GM21447 (cell line): ENCODE measurements around the gene SLC25A22.

Experiments used
- ATAC-seq: cut with Tn5 transposase; IDR thresholded peaks from one replicate; pipeline ENCODE4 v1.9.1; 2021; ENCODE audit not compliant: unreplicated experiment

The SLC25A22 gene

GRCh38 chr11:798093-798713 lies at the start of gene SLC25A22:
Gene SLC25A22, minus strand, starts transcription at chr11:798281. Its CDS starts 3,275 bp downstream, at chr11:795006.
- peak; percentile 50 for ATAC-seq

GRCh38 chr11:847876-848275 lies 49.8 kb upstream of the SLC25A22 start:
- no peak for ATAC-seq

DNA sequence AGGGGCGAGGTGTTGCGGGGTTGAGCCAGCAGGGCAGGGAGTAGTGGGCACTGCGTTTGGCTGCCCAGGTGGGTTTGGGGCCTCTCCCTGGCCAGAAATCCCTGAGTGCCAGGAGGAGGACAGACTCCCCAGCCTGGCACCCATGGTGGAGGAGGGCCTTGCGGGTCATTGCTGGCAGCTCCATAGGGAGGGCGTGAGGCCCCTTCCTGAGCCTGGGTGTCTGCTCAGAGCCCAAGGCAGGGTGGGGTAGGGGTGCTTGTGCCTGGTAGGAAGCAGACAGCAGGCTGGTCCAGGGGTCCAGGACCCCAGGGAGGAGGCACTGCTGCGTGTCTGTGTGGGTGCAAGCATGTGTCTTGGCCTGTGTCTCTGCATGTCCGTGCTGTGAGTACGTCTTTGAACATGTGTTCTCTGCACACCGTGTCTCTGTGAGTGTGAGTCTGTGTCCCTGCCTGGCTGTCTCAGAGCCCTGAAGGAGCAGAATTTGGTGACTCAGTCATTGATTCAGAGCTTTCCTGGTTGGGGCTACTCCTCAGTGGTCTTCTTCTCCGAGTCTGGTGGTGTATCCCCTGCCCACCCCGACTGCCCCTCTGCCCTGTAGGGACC lies 48.5 kb upstream of the SLC25A22 start:
- ATAC-seq: no peak

DNA sequence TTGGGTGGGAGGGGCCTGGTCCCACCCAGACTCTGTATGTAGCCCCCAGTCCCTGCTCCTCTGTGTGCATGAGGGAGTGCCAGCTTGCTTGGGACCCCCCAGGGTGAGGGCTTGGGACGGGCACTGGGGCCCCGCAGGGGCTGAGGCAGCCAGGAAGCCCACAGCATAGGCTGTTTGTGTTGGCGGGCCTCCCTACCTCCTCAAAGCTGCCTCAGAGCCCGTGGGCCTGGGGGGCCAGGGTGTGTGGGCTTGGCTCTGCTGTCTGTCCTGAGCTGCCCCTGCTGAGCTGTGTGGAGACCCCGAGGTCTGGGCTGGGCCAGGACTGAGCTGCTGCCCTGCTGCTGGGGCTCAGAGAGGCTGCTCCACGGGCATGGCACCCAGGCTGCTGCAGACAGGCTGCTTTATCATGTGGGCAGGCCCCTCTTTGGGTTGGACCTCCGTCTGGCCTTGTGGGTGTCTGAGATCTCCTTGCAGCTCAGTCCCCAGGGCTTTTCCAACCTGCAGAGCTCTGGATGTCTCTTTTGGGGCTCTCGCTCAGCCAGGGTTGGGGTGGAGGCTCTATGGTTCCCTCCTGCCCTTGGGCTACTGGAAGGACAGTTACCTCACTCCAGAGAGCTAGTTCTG lies 47.9 kb upstream of the SLC25A22 start:
- ATAC-seq: no peak

GRCh38 chr11:844693-845644 lies 46.9 kb upstream of the SLC25A22 start:
- no peak for ATAC-seq

- ATAC-seq: no peak
These were observed 46.0 kb upstream of the SLC25A22 start for GRCh38 chr11:843818-844692.

- no peak for ATAC-seq
These were observed 45.1 kb upstream of the SLC25A22 start for GRCh38 chr11:843086-843734.

DNA sequence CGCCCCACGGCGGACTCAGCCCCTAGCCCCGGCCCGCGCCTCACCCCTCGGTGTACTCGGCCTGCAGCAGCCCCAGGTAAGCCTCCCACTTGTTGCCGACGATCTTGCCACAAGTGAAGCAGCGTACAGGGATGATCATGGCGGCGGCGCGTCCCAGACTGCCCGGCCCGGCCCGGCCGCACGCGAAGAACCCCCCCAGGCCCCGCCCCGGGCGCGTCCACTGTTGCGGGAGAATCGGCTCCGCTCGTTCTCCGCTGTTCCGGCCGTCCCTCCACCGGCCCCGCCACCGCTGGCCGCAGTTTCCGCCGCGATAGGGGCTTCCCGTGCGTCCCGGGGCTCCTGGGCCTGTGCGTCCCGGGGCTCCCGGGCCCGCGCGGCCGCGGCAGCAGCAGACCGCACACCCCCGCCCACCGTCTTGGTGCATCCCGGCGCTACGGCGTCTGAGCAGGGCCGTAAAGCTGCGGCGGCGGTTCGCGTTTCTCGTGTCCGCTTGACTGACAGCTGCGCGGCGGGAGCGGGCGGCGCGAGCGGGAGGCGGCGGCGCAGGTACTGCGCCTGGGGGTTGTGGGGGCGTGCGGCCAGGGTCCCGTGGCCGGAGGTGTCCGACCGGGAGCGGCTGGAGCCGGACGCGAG lies 44.4 kb upstream of the SLC25A22 start, which contains the start of the genes POLR2L and TSPAN4:
Gene POLR2L (minus strand): TSS at position 160 of the 633 bp plus-strand sequence. CDS start 21 bp downstream, at position 139.
Gene TSPAN4 (plus strand): TSS at position 483 of the 633 bp plus-strand sequence. CDS start 7,453 bp downstream, outside the sequence.
- ATAC-seq: peak; percentile 64

GRCh38 chr11:841981-842369 lies 43.9 kb upstream of the SLC25A22 start:
- ATAC-seq: peak; percentile 28

DNA sequence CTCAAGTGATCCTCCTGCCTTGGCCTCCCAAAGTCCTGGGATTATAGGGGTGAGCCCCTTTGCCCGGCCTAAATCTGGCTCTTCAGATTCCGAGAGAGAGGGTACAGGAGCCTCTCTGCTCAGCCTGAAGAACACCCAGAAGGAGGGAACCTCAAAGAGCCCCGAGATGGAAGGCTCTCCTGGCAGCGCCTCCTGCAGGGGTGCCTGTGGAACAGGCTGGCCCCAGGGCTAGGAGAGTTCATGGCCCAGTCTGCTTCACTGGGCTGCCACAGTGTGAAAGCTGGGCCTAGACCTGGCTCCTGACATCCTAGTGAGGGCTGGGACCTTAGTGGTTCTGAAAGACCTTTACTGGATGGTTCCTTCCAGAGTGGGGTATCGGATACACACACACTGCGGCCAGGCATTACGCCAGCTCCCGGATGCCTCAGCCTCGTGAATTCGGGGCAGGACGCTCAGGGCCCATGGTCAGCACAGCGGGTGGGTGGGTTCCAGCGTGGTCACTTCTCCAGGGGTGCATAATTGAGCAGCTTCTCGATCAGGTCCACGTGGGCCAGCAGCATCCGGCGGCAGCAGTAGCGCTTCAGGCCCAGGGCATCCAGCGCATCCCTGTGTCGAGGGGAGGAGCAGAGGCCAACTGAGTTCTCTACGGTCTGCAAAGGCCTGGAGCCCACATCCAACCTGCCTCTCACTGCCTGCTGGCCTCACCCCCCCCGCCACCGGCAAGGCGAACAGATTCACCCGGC lies 42.0 kb upstream of the SLC25A22 start:
- no peak for ATAC-seq

DNA sequence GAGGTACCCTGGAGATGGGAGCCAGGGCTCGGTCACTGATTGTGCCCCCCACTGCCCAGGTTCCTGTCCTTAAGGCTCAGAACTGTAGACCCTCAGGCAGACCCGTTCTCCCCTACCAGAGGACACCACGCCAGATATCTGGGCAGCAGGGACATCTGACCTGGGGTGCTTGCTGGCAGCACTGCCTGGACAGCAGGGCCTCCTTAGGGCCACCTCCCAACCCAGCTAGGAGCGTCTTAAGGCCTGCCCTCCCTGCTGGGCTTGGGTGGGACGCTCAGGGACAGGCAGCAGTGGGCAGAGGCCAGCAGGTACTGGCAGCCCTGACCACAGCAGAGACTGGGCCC lies 41.2 kb upstream of the SLC25A22 start:
- no peak for ATAC-seq

DNA sequence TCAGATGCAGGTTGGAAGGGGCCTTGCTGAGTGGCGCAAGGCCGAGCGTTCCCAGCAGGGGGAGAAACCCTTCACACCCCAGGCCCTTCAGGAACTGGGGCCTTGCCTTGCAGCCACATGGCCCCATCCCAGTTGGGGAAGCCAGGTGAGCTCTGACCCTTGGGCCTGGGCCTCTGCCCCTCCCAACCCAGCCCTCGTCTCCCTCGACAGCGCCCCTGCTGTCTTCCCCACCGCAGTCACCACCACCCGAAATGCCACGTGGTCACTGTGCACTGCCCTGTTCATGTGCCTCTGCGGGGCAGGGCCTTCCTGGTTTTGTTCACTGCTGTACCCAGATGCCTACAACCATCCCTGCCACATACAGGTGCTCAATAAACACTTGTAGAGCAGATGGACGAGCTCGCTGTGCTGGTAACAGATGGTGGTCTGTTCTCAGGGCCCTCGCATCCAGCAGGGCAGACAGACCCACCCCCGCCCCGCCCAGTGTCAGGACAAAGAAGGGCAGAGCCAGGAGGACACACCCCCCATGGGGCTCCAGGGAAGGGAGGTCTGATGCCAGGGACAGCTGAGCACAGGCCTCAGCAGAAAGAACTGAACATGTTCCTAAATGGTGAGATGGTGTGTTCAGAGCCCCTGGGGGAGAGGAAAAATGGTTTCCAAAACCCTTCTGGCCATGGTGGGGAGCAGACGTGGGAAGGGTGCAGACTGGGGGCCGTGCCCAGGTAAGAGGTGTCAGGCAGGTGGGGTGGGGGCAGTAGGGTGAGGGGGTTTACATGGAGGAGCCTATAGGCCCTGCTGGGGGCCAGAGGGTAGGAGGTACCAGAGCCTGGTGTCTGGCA lies 40.6 kb upstream of the SLC25A22 start:
- ATAC-seq: no peak

GRCh38 chr11:837990-838307 lies 39.9 kb upstream of the SLC25A22 start:
- no peak for ATAC-seq

DNA sequence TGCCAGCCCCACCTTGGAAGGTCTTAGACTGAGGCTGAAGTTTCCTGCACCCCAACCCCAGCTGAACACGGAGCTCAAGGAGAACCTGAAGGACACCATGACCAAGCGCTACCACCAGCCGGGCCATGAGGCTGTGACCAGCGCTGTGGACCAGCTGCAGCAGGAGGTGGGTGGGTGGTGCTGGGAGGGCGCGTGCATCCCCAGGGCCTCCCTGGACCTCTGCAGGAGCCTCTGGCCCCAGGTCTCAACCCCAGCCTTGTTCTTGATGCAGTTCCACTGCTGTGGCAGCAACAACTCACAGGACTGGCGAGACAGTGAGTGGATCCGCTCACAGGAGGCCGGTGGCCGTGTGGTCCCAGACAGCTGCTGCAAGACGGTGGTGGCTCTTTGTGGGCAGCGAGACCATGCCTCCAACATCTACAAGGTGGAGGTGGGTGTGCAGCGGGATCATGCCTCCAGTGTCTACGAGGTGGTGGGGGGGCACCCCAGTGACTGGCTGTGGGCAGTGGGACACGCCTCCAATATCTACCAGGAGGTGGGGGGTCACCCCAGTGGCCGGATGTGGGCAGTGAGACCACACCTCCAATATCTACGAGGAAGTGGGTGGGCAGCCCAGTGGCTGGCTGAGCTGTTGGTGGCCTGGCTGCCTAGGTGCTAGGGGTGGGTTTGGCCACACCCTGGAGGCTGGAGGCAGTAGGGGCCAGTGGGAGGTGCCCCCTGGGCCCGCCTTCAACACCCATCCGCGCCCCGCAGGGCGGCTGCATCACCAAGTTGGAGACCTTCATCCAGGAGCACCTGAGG lies 39.3 kb upstream of the SLC25A22 start:
- no peak for ATAC-seq

DNA sequence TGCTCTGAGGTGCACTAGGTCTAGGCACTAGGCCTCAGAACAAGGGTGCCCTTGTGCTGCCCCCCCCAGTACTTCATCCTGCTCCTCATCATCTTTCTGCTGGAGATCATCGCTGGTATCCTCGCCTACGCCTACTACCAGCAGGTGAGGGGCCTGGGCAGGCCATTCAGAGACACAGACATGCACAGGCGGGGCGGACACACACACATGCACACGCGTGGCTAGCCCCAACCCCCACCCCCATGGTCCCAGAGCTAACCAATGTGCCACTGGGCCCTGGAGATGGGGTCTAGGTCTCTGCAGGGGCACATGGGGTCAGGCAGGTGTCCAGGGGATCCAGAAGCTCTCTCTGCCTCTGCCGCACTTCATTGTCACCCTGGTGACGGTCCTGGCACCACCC lies 38.6 kb upstream of the SLC25A22 start:
- ATAC-seq: no peak

- ATAC-seq: no peak
These were observed 38.2 kb upstream of the SLC25A22 start for GRCh38 chr11:836274-836673.
